Right lobe of liver (tissue), 6 donors: Measurements from ENCODE around the gene LRRC71. TPM values are rescaled to one million over a fixed set of nuclear protein-coding genes. Genes with fewer than 3 reads are reported as not detected.

ENCODE experiments used
- ATAC-seq, 4 donors: fragments of 200-7000 bp; cut with Tn5 transposase; one replicate each; pipeline ENCODE4 v1.9.1; 2020; ENCODE audit warnings: mild to moderate bottlenecking in 4 of 4, moderate library complexity in 4 of 4
- DNase-seq, 3 donors: peaks; one replicate each; pipeline ENCODE4 v3.0.0-alpha.2; 2020
- H3K27ac ChIP-seq, 3 donors: fragments of 200-600 bp; one replicate each; pipeline ENCODE4 v1.8.0; 2022
- H3K27me3 ChIP-seq, 2 donors: fragments of 200-600 bp; one replicate each; pipeline ENCODE4 v1.8.0; 2022
- H3K36me3 ChIP-seq, 4 donors: fragments of 200-600 bp; sonication (generic) in 1 of 4; one replicate each; pipeline versions ENCODE4 v1.5.1 to v1.8.0; 2017 to 2022; ENCODE audit warnings: control low read depth in 1 of 4
- H3K4me1 ChIP-seq, 4 donors: fragments of 200-600 bp; sonication (generic) in 1 of 4; one replicate each; pipeline versions ENCODE4 v1.5.1 to v1.8.0; 2017 to 2022; ENCODE audit warnings: control low read depth in 1 of 4
- H3K4me3 ChIP-seq, 3 donors: fragments of 200-600 bp; one replicate each; pipeline ENCODE4 v1.8.0; 2022
- H3K9me3 ChIP-seq, 4 donors: fragments of 200-600 bp; sonication (generic) in 1 of 4; one replicate each; pipeline versions ENCODE4 v1.5.1 to v1.8.0; 2017 to 2022; ENCODE audit warnings: control low read depth in 1 of 4
- CTCF ChIP-seq, 4 donors: fragments of 200-600 bp in 3 of 4; fragments of 450-650 bp in 1 of 4; IDR thresholded peaks; one replicate each; pipeline versions ENCODE4 v1.5.1 to v1.8.0; 2016 to 2022; ENCODE audit warnings: antibody characterized with exemption in 4 of 4, mild to moderate bottlenecking in 2 of 4
- POLR2A ChIP-seq: fragments of 450-650 bp; IDR thresholded peaks from one replicate; pipeline ENCODE4 v1.6.1; 2017; ENCODE audit warnings: antibody characterized with exemption, mild to moderate bottlenecking
- WGBS: methylation state at CpG from one replicate; pipeline ENCODE4 v1.1.6; 2018; ENCODE audit warnings: low coverage, low lambda C conversion rate; ENCODE audit not compliant: insufficient coverage; ENCODE audit errors: missing lambda C conversion rate; 5-methylcytosine and 5-hydroxymethylcytosine counted together
- intact Hi-C, 2 donors: fragments of 100-400 bp; cut with DNase I; formaldehyde crosslinking; loops; one replicate each; pipeline versions ENCODE4 v1.11.2 to v1.14.1; 2022
- total RNA-seq, 6 experiments: library from RNA; depleted of rRNA in 2 of 6; stranded (reverse); fragments of >200 nt in 2 of 6; fragmentation: NEBNext Ultra II Directional in 3 of 6; extraction: Animal tissue kit (Norgen Biotek cat#: 25700) in 3 of 6; gene quantifications; one replicate each; pipeline versions ENCODE4 v1.1.0 to v1.2.4, GENCODE V29; 2016 to 2023
- donor health status: DM: no; HTN: yes; CAD: no.
- donor health status: DM: no; HTN: no; CAD: no.
- donor health status: DM: no; HTN: no; CAD: no.
- donor health status: DM: no; HTN: yes; CAD: no.
- donor health status: DM: no; HTN: yes; CAD: no.

The LRRC71 gene
- total RNA-seq, 6 experiments from 2014 or later = 0.12 to 0.20 TPM; not detected in 4

- no peak overlapping the region for H3K27ac ChIP-seq
- H3K4me3 ChIP-seq = no peak overlapping the region
- H3K9me3 ChIP-seq = no peaks in the 10 kb centered on the region
- 49% methylated on average over 7 of the region's 7 CpGs for WGBS
- no peaks in the 10 kb centered on the region for H3K36me3 ChIP-seq
- no peak for DNase-seq
- peaks cover 0 to 28% of the 10 kb centered on the region in 2 donors for H3K27me3 ChIP-seq
- peaks cover 0 to 3% (median 0%) of the 10 kb centered on the region in 4 donors for H3K4me1 ChIP-seq
- ATAC-seq = no peak
- intact Hi-C loops = no loop called here
- TF ChIP-seq POLR2A = no peak
- no peak for TF ChIP-seq CTCF (IDR thresholded peaks at IDR 0.05)
Observed at GRCh38 chr1:156921053-156921529, 659 bp downstream of the LRRC71 start.

- intact Hi-C loops = no loop called here
- Histone ChIP-seq H3K27me3 (peaks cover 0 to 33% of the 10 kb centered on the region in 2 donors), H3K4me3 (no peak overlapping the region), H3K4me1 (peaks cover 0 to 9% (median 0%) of the 10 kb centered on the region in 4 donors), H3K9me3 (no peaks in the 10 kb centered on the region), H3K36me3 (no peaks in the 10 kb centered on the region), H3K27ac (no peak overlapping the region)
- DNase-seq (no peak), ATAC-seq (no peak)
- 2% methylated on average over 8 of the region's 11 CpGs for WGBS
- TF ChIP-seq POLR2A (no peak), CTCF (IDR thresholded peaks at IDR 0.05) (no peak)
Observed at GRCh38 chr1:156922986-156923669, 2.7 kb downstream of the LRRC71 start.

- TF ChIP-seq CTCF (IDR thresholded peaks at IDR 0.05) (no peak), POLR2A (no peak)
- H3K4me3 ChIP-seq = no peak overlapping the region
- WGBS = 0% methylated on average over 8 of the region's 64 CpGs
- intact Hi-C loops = no loop called here
- peaks cover 0 to 33% of the 10 kb centered on the region in 2 donors for H3K27me3 ChIP-seq
- no peaks in the 10 kb centered on the region for H3K36me3 ChIP-seq
- DNase-seq = no peak
- H3K27ac ChIP-seq = no peak overlapping the region
- H3K9me3 ChIP-seq = no peaks in the 10 kb centered on the region
- ATAC-seq = no peak
- H3K4me1 ChIP-seq = peaks cover 0 to 9% (median 0%) of the 10 kb centered on the region in 4 donors
Observed at GRCh38 chr1:156923670-156924477, 3.4 kb downstream of the LRRC71 start.

- DNase-seq (no peak), ATAC-seq (no peak)
- no peak overlapping the region for H3K4me3 ChIP-seq
- TF ChIP-seq POLR2A (no peak), CTCF (IDR thresholded peaks at IDR 0.05) (no peak)
- intact Hi-C loops = no loop called here
- no peaks in the 10 kb centered on the region for H3K9me3 ChIP-seq
- H3K36me3 ChIP-seq = no peaks in the 10 kb centered on the region
- H3K27ac ChIP-seq = no peak overlapping the region
- WGBS = 17% methylated on average over 16 of the region's 22 CpGs
- H3K27me3 ChIP-seq = peaks cover 0 to 33% of the 10 kb centered on the region in 2 donors
- peaks cover 0 to 9% (median 0%) of the 10 kb centered on the region in 4 donors for H3K4me1 ChIP-seq
Observed at GRCh38 chr1:156924478-156925153, 4.2 kb downstream of the LRRC71 start.
